Renal cortical epithelial cell (primary cell): ENCODE data around the gene NEXN. TPM values are rescaled to one million over a fixed set of nuclear protein-coding genes. Genes with fewer than 3 reads are reported as not detected.
"Not testable (repeated sequence)": the region's sequence is repeated elsewhere in the genome, so short reads cannot be mapped to it uniquely, and the experiment has no call there.

Experiments
- DNase-seq: peaks from one replicate; pipeline ENCODE4 v3.0.0-alpha.2; 2011; ENCODE audit warnings: low read depth
- total RNA-seq: library from RNA; depleted of rRNA; stranded (reverse); fragments of >200 nt; gene quantifications from 2 replicates; pipeline ENCODE4 v1.2.3, GENCODE V29; 2014

Gene NEXN
- total RNA-seq, 1 donor from 2014 or later, result 22.4 TPM

GRCh38 chr1:77906019-77906545 lies 17.7 kb downstream of the NEXN start:
- no peak for DNase-seq

- DNase-seq, result no peak
Measured at GRCh38 chr1:77906624-77907023, 18.2 kb downstream of the NEXN start.

- no peak for DNase-seq
Measured at GRCh38 chr1:77910116-77910515, 21.7 kb downstream of the NEXN start.

- not testable (repeated sequence) for DNase-seq
Measured at GRCh38 chr1:77918918-77919317, 30.5 kb downstream of the NEXN start.

- no peak for DNase-seq
Measured at GRCh38 chr1:77925518-77925917, 37.1 kb downstream of the NEXN start.

GRCh38 chr1:77925956-77926355 lies 37.5 kb downstream of the NEXN start:
- no peak for DNase-seq

- DNase-seq, result no peak
Measured at GRCh38 chr1:77926561-77927357, 38.3 kb downstream of the NEXN start.

- no peak for DNase-seq
Measured at GRCh38 chr1:77927414-77927813, 39.0 kb downstream of the NEXN start.

GRCh38 chr1:77929806-77930205 lies 41.4 kb downstream of the NEXN start:
- DNase-seq, result no peak

GRCh38 chr1:77938651-77939050 lies 50.2 kb downstream of the NEXN start:
- no peak for DNase-seq

GRCh38 chr1:77940921-77941570 lies 52.6 kb downstream of the NEXN start:
- no peak for DNase-seq

- DNase-seq, result no peak
Measured at GRCh38 chr1:77942400-77943140, 54.1 kb downstream of the NEXN start.

GRCh38 chr1:77945345-77945744 lies 56.9 kb downstream of the NEXN start:
- no peak for DNase-seq

- peak; percentile 27 for DNase-seq
Measured at GRCh38 chr1:77948841-77949424, 60.5 kb downstream of the NEXN start.

GRCh38 chr1:77950873-77951272 lies 62.4 kb downstream of the NEXN start:
- no peak for DNase-seq

- no peak for DNase-seq
Measured at GRCh38 chr1:77951328-77951727, 62.9 kb downstream of the NEXN start.

GRCh38 chr1:77953907-77954306 lies 65.5 kb downstream of the NEXN start:
- no peak for DNase-seq

- no peak for DNase-seq
Measured at GRCh38 chr1:77954521-77954920, 66.1 kb downstream of the NEXN start.

- DNase-seq, result no peak
Measured at GRCh38 chr1:77955709-77956108, 67.3 kb downstream of the NEXN start.

- DNase-seq, result no peak
Measured at GRCh38 chr1:77956464-77956863, 68.0 kb downstream of the NEXN start.

GRCh38 chr1:77958391-77958790 lies 70.0 kb downstream of the NEXN start:
- DNase-seq, result no peak

GRCh38 chr1:77958850-77959249 lies 70.4 kb downstream of the NEXN start:
- DNase-seq, result no peak
